Activated CD4-positive, alpha-beta T cell treated with anti-CD3 and anti-CD28 coated beads, Interleukin-2, amount 10 ng/mL, durations not matched to agents 24 days and 14 days (primary cell): ENCODE data around the gene ASPRV1. TPM values are rescaled to one million over a fixed set of nuclear protein-coding genes. Genes with fewer than 3 reads are reported as not detected.
"Not testable (repeated sequence)": the region's sequence is repeated elsewhere in the genome, so short reads cannot be mapped to it uniquely, and the experiment has no call there.

Experiments used
- DNase-seq: peaks from one replicate; pipeline ENCODE4 v3.0.0; 2022
- H3K27ac Mint-ChIP-seq: one replicate; pipeline ENCODE4 v1.8.0; 2022; ENCODE audit warnings: mild to moderate bottlenecking, mixed read lengths
- H3K27me3 Mint-ChIP-seq: one replicate; pipeline ENCODE4 v1.8.0; 2022; ENCODE audit warnings: mixed read lengths
- H3K36me3 Mint-ChIP-seq: one replicate; pipeline ENCODE4 v1.8.0; 2022; ENCODE audit warnings: low read depth, mild to moderate bottlenecking, mixed read lengths
- H3K4me1 Mint-ChIP-seq: one replicate; pipeline ENCODE4 v1.8.0; 2021; ENCODE audit warnings: mixed read lengths
- H3K4me3 Mint-ChIP-seq: one replicate; pipeline ENCODE4 v1.8.0; 2022; ENCODE audit warnings: mild to moderate bottlenecking, moderate library complexity, mixed read lengths
- H3K9me3 Mint-ChIP-seq: one replicate; pipeline ENCODE4 v1.8.0; 2021; ENCODE audit warnings: mixed read lengths
- intact Hi-C: fragments of 100-400 bp; cut with micrococcal nuclease; formaldehyde crosslinking; loops from one replicate; pipeline ENCODE4 v1.15.1; 2023
- total RNA-seq: library from RNA; stranded (reverse); gene quantifications from 2 replicates; pipeline ENCODE4 v1.2.3, GENCODE V29; 2022

The ASPRV1 gene
- total RNA-seq, 1 donor from 2014 or later = 0.75 TPM

GRCh38 chr2:69960821-69961220 is 610 bp downstream of the ASPRV1 start:
- Mint-ChIP-seq H3K4me1 (peaks cover 12% of the 10 kb centered on the region), H3K4me3 (no peak overlapping the region), H3K27me3 (peaks cover 15% of the 10 kb centered on the region), H3K36me3 (no peaks in the 10 kb centered on the region), H3K9me3 (no peaks in the 10 kb centered on the region), H3K27ac (no peak overlapping the region)
- intact Hi-C loops = no loop called here
- no peak for DNase-seq

DNA sequence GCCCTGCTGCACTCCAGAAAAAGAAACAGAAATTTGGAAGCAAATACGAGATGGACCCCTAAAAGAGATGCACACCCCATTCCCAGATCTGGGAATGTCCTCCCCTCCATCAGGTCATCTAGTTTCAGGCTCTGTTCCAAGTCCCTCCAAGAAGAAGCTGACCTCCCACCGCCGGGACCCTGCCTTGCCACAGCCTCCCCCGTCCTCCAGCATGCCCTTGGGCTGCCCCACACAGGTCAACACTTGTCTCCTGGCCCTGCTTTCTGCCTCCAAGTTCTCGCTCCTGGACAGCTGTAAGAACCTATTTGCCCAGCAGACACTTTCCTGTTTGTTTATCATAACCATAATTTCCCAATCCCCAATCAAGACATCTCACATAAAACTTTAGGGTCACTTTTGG is 2.0 kb downstream of the ASPRV1 start:
- Mint-ChIP-seq H3K4me1 (peaks cover 10% of the 10 kb centered on the region), H3K9me3 (no peaks in the 10 kb centered on the region), H3K4me3 (no peak overlapping the region), H3K36me3 (no peaks in the 10 kb centered on the region), H3K27ac (no peak overlapping the region), H3K27me3 (peaks cover 21% of the 10 kb centered on the region)
- intact Hi-C loops = no loop called here
- no peak for DNase-seq

DNA sequence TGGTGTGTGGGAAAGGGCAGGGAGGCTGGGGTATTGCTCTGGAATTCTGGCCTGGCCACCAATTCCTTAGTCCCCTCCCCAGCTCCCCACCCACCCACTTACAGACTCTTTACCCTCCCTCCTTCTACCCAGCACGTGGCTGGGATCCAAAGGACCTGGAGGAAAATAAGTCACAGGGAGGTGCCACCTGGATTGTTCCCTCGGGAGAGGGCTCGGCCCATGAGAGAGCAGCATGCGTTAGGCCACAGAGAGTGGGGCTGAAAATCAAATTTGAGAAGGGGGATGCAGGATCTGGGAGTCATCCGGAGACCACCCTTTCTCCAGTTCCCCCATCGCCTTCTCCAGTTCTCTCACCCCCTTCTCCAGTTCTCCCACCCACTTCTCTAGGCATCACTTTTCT is 3.0 kb downstream of the ASPRV1 start:
- H3K27me3 Mint-ChIP-seq = peaks cover 21% of the 10 kb centered on the region
- peaks cover 10% of the 10 kb centered on the region for H3K4me1 Mint-ChIP-seq
- no peak overlapping the region for H3K27ac Mint-ChIP-seq
- H3K36me3 Mint-ChIP-seq = no peaks in the 10 kb centered on the region
- intact Hi-C loops = no loop called here
- no peak for DNase-seq
- no peak overlapping the region for H3K4me3 Mint-ChIP-seq
- no peaks in the 10 kb centered on the region for H3K9me3 Mint-ChIP-seq

GRCh38 chr2:69957965-69958364 is 3.5 kb downstream of the ASPRV1 start:
- H3K27ac Mint-ChIP-seq = no peak overlapping the region
- no peaks in the 10 kb centered on the region for H3K36me3 Mint-ChIP-seq
- H3K27me3 Mint-ChIP-seq = peaks cover 21% of the 10 kb centered on the region
- no peak for DNase-seq
- H3K9me3 Mint-ChIP-seq = no peaks in the 10 kb centered on the region
- intact Hi-C loops = no loop called here
- no peak overlapping the region for H3K4me3 Mint-ChIP-seq
- H3K4me1 Mint-ChIP-seq = peaks cover 10% of the 10 kb centered on the region

- Mint-ChIP-seq H3K36me3 (no peaks in the 10 kb centered on the region), H3K4me3 (no peak overlapping the region), H3K27me3 (peaks cover 21% of the 10 kb centered on the region), H3K9me3 (no peaks in the 10 kb centered on the region), H3K27ac (no peak overlapping the region), H3K4me1 (peaks cover 14% of the 10 kb centered on the region)
- intact Hi-C loops = no loop called here
- DNase-seq = no peak
These were observed 4.9 kb downstream of the ASPRV1 start for GRCh38 chr2:69956475-69956979.

GRCh38 chr2:69955029-69955428 is 6.4 kb downstream of the ASPRV1 start:
- intact Hi-C loops = no loop called here
- H3K27ac Mint-ChIP-seq = no peak overlapping the region
- no peaks in the 10 kb centered on the region for H3K9me3 Mint-ChIP-seq
- H3K36me3 Mint-ChIP-seq = no peaks in the 10 kb centered on the region
- no peak for DNase-seq
- no peak overlapping the region for H3K4me3 Mint-ChIP-seq
- peaks cover 14% of the 10 kb centered on the region for H3K4me1 Mint-ChIP-seq
- peaks cover 21% of the 10 kb centered on the region for H3K27me3 Mint-ChIP-seq

DNA sequence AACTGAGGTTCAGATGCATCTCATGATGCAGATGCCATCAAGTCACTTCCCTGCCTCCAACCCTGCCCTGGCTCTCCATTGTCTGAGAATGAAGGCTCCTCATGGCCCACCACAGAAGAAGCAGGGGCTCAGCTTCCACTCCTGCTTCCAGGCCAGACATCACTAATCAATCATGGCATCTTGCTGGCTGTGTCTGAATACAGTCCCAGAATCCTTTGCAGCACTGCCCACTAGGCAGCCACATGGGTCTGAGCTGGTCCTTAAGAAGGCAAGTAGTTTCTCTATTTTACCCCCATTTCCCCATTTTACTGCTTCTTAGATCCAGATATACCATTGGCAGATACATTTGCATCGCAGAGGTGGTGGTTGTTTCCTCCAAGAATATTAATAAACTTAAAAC is 7.3 kb downstream of the ASPRV1 start:
- DNase-seq = no peak
- H3K36me3 Mint-ChIP-seq = no peaks in the 10 kb centered on the region
- no peak overlapping the region for H3K27ac Mint-ChIP-seq
- H3K9me3 Mint-ChIP-seq = no peaks in the 10 kb centered on the region
- peaks cover 17% of the 10 kb centered on the region for H3K27me3 Mint-ChIP-seq
- intact Hi-C loops = no loop called here
- H3K4me3 Mint-ChIP-seq = no peak overlapping the region
- peaks cover 14% of the 10 kb centered on the region for H3K4me1 Mint-ChIP-seq

DNA sequence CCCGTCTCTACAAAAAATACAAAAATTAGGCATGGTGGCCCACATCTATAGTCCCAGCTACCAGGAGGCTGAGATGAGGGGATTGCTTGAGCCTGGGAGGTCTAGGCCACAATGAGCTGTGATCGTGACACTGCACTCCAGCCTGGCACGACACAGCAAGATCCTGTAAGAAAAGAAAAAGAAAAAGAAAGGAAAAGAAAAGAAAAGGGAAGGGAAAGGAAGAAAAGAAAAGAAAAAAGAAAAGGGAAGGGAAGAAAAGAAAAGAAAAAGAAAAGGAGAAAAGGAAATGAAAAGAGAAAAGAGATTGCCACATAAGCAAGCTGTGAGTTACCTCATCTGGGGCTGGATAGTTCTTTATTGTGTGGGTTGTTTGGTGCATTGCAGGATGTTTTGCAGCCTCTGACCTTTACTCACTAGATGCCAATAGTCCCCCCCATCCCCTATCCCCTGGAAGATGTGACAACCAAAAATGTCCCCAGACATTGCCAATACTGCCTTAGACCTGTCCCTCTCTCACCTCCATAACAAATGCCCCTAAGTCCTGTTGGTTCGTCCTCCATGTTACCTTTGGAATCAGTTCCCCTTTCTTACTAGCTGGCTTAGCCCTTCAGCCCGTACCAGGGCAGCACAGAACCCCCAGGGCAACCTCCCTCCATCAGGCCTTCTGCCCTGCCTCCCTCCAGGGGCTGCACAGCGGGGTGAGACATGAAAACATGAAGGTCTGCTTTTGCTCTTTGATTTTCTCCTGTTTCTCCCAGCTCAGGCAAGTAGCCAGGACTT is 8.9 kb downstream of the ASPRV1 start:
- Mint-ChIP-seq H3K4me3 (no peak overlapping the region), H3K27me3 (peaks cover 17% of the 10 kb centered on the region), H3K36me3 (no peaks in the 10 kb centered on the region), H3K9me3 (no peaks in the 10 kb centered on the region), H3K27ac (peak overlapping the region; percentile 48), H3K4me1 (peaks cover 12% of the 10 kb centered on the region)
- intact Hi-C loops = no loop called here
- no peak for DNase-seq

GRCh38 chr2:69950671-69951070 is 10.8 kb downstream of the ASPRV1 start:
- H3K4me1 Mint-ChIP-seq = peaks cover 30% of the 10 kb centered on the region
- not testable (repeated sequence) for H3K4me3 Mint-ChIP-seq

DNA sequence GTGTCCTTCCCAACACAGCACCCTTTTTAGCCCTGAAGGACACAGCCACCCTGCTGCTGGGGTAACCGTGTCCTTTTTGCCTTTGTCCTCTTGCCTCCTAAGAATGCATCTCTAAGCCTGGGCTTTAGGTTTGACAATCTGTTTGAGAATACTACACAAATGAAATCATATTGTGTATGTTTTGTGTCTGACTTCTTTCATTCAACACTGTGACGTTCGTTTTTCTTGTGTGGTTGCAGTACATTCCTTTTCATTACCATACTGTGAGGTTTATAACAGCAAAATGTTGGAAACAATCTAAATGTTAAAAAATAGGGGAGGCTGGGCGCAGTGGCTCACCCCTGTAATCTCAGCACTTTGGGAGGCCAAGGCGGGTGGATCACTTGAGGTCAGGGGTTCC is 11.2 kb downstream of the ASPRV1 start:
- Mint-ChIP-seq H3K27me3 (peaks cover under 1% of the 10 kb centered on the region), H3K4me3 (no peak overlapping the region), H3K9me3 (no peaks in the 10 kb centered on the region), H3K4me1 (peaks cover 35% of the 10 kb centered on the region), H3K36me3 (no peaks in the 10 kb centered on the region), H3K27ac (no peak overlapping the region)
- intact Hi-C loops = no loop called here
- DNase-seq = no peak

More at GRCh38 chr2:69950671-69951070, 10.8 kb downstream of the ASPRV1 start:
- H3K36me3 Mint-ChIP-seq, H3K9me3 Mint-ChIP-seq, H3K27me3 Mint-ChIP-seq, intact Hi-C loops, DNase-seq, H3K27ac Mint-ChIP-seq: not testable (repeated sequence)

GRCh38 chr2:69948963-69949645 is 12.3 kb downstream of the ASPRV1 start:
- Mint-ChIP-seq H3K36me3 (peaks cover 3% of the 10 kb centered on the region), H3K9me3 (no peaks in the 10 kb centered on the region), H3K4me3 (no peak overlapping the region), H3K4me1 (peaks cover 42% of the 10 kb centered on the region), H3K27me3 (no peaks in the 10 kb centered on the region), H3K27ac (no peak overlapping the region)
- intact Hi-C loops = loop anchor here (5.0 kb wide), 1 partner anchor 138 kb away; the partner anchor contains the start of gene PCBP1
- DNase-seq = no peak

DNA sequence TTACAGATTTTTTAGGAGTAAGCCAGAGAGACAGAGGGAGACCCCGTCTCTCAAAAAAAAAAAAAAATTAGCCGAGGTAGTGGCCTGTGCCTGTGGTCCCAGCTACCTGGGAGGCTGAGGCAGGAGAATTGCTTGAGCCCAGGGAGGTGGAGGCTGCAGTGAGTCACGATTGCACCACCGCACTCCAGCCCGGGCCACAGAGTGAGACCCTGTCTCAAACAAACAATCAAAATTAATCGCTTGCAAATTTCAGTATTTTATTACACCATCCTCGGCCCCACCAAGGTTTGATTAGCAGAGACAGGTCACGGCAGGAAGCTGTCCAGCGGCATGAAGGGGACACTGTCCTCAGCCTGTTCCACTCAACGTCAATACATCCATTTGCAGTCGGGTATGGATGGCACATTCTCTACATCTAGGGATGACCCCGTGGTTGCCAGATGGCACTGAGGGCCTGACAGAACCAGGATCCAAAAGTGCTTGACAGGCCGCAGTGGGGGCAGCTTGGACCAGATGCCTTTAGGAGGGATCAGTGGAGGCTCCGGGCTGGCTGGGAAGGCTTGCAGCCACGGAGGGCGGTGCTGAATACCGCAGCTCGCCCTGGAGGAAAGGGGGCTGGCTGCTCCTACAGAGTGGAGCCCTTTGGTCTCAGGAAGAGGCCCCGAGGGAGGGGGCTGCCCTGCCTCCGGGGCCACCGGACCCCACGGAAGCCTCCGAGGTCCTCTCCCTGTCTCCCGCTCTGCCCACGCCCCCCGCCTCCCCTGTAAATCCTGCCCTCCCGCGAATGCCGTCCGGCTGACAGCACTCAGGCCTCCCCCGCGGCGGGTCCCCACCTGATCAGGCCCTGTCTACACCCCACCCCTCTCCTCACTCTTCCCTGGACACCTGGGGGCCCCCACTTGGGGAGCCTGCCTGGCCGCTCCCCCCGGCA is 13.1 kb downstream of the ASPRV1 start:
- H3K9me3 Mint-ChIP-seq = no peaks in the 10 kb centered on the region
- H3K4me1 Mint-ChIP-seq = peaks cover 43% of the 10 kb centered on the region
- H3K36me3 Mint-ChIP-seq = peaks cover 6% of the 10 kb centered on the region
- H3K27ac Mint-ChIP-seq = no peak overlapping the region
- no peak for DNase-seq
- no peak overlapping the region for H3K4me3 Mint-ChIP-seq
- intact Hi-C loops = loop anchor here (5.0 kb wide), 1 partner anchor 139 kb away; the partner anchor contains the start of gene PCBP1
- no peaks in the 10 kb centered on the region for H3K27me3 Mint-ChIP-seq

DNA sequence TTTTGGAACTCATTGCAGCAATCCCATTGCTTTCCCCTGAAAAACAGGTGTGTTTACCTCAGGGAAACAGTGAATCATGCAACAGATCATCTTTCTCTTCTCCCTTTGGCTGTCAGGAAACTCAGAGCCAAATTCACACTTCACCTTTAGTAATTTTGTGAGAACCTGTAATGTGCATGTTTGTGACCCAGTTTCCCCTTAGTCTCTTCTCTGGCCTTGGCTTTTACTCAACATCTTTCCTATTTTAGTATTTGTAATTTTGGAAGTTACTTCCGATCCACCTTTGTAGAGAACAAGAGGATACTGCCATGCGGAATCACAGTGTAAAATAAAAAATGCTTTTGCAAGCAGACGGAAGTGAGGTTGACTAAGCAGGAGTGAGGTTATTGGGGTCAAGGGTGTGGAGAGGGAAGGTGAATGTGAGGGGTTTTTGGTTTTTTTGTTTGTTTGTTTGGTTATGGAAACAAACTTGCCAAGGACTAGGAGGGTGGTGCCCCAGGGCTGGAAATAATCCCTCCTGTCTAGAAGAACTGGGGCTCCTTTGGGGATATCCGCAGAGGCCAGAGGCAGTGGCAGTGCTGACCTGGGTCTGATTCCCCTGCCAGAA is 14.0 kb downstream of the ASPRV1 start:
- peak overlapping the region; percentile 90 for H3K27ac Mint-ChIP-seq
- no peaks in the 10 kb centered on the region for H3K27me3 Mint-ChIP-seq
- no peak overlapping the region for H3K4me3 Mint-ChIP-seq
- H3K36me3 Mint-ChIP-seq = peaks cover 11% of the 10 kb centered on the region
- no peak for DNase-seq
- intact Hi-C loops = loop anchor here (2.0 to 5.0 kb wide), 2 partner anchors 33 to 140 kb away; partner anchors contain the start of genes MXD1 and PCBP1
- H3K4me1 Mint-ChIP-seq = peaks cover 42% of the 10 kb centered on the region
- H3K9me3 Mint-ChIP-seq = no peaks in the 10 kb centered on the region
